HPDE6-E6E7 (cell line): ENCODE results near the gene ACSS2.

Experiments used
- DNase-seq: peaks from one replicate; pipeline ENCODE4 v3.0.0; 2011; ENCODE audit warnings: missing footprints; ENCODE audit errors: extremely low spot score

Gene ACSS2, protein sequence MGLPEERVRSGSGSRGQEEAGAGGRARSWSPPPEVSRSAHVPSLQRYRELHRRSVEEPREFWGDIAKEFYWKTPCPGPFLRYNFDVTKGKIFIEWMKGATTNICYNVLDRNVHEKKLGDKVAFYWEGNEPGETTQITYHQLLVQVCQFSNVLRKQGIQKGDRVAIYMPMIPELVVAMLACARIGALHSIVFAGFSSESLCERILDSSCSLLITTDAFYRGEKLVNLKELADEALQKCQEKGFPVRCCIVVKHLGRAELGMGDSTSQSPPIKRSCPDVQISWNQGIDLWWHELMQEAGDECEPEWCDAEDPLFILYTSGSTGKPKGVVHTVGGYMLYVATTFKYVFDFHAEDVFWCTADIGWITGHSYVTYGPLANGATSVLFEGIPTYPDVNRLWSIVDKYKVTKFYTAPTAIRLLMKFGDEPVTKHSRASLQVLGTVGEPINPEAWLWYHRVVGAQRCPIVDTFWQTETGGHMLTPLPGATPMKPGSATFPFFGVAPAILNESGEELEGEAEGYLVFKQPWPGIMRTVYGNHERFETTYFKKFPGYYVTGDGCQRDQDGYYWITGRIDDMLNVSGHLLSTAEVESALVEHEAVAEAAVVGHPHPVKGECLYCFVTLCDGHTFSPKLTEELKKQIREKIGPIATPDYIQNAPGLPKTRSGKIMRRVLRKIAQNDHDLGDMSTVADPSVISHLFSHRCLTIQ

DNA sequence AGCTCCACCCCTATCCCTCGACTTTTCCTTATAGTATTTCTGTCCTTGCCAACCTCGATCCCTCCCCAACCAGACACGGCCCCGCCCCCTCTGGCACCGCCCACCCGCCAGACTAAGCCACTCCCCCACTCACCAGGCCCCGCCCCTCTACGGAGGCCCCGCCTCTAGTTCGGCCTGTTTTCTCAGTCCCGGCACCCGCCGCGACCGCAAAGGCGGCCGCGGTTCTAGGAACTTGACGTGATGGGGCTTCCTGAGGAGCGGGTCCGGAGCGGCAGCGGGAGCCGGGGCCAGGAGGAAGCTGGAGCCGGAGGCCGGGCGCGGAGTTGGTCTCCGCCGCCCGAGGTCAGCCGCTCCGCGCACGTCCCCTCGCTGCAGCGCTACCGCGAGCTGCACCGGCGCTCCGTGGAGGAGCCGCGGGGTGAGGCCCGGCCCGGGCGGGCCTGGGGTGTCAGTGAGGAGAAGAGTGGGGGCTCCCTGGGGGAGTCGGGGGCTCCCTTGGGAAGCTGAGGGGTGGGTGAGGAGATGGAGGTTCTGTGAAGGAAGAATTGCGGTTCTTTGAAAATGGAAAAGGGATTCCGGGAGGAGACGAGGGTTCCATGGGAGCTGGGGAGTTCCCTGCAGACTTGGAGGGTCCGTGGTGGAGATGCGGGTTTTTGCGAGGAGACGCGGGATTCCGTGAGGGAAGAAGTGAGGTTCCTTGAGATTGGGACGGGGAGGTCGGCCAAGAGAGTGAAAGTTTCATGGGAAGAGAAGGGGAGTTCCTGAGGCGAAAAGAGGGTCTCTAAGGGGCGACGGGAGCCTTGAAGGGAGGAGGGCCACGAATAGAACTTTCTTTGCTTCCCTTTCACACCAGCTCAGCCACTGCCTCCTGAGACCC is at the start of gene ACSS2:
Gene ACSS2, plus strand, starts transcription at position 207 of the 877 bp plus-strand sequence. Its CDS starts 34 bp downstream, at position 241.
- DNase-seq = no peak

DNA sequence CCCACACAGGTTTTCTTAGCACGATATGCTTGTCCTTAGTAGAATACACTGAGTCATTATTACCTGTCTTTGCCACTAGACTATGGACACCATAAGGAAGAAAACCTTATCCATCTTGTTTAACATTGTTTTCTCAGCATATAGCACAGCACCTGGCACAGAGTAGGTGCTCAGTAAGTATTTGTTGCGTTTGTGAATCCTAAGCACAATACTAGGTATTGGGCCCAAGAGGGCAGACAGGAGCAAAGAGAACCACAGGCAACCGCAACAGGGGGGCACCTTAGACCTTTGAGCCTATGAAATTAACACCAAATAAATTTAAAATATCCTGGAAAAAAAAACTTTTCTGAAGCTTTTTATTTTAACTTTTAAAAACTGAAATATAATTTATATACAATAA is 47.2 kb upstream of the ACSS2 start:
- DNase-seq = no peak

DNA sequence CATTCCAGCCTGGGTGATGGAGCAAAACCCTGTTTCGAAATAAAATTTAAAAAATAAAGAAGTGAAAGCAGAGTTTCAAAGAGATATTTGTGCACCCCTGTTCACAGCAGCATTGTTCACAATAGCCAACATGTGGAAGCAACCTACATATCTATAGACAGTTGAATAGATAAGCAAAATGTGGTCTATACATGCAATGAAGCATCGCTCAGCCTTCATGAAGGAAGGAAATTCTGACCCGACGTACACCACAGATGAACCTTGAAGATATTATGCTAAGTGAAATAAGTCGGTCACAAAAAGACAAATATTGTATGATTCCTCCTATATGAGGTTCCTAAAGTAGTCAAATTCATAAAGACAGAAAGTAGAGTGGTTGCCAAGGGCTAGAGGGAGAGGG is 44.5 kb upstream of the ACSS2 start:
- DNase-seq = no peak

DNA sequence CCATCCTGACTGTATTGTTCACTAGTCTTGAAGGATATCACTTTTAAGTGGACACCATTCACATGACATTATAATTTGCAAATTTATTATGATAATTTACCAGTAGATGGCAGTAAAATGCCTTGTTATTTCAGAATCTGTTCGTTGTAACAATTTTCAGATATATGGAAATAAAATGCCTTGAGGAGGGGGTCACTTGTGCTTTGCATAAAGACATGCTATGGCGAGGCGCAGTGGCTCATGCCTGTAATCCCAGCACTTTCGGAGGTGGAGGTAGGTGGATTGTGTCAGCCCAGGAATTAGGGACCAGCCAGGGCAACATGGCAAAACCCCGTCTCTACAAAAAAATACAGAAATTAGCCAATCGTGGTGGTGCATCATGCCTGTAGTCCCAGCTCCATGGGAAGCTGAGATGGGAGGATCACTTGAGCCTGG is 41.9 kb upstream of the ACSS2 start:
- peak; percentile 51 for DNase-seq

DNA sequence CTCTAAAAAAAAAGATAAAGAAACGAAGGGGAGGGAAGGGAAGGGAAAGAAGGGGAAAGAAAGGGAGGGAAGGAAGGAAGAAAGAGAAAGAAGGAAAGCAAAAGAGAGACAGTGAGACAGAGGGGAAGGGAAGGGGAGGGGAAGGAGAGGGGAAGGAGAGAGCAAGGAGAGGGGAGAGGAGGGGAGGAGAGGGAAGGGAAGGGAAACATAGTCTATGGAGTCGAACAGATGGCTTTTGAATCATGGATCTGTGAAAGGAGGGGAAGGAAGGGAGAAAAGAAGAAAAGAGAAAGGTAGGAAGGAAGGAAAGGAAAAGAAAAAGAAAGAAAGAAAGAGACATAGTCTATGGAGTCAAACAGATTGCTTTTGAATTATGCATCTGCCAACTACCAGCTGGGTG is 34.3 kb upstream of the ACSS2 start:
- DNase-seq = no peak

DNA sequence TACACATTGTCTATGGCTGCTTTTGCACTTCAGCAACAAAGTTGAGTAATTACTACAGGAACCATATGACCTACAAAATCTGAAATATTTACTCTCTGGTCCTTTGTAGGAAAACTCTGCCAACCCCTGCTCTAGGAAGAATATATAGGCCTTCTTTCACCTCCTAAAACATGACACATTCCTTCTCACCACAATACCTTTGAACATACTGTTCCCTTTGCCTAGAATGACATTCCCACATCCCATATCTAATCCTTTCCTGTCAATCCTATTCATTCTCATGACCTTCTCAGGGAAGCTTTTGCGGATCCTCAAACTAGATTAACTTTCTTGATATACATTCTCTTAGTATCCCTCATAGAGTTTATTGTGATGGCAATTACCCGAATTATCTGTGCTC is 33.0 kb upstream of the ACSS2 start:
- DNase-seq = no peak

DNA sequence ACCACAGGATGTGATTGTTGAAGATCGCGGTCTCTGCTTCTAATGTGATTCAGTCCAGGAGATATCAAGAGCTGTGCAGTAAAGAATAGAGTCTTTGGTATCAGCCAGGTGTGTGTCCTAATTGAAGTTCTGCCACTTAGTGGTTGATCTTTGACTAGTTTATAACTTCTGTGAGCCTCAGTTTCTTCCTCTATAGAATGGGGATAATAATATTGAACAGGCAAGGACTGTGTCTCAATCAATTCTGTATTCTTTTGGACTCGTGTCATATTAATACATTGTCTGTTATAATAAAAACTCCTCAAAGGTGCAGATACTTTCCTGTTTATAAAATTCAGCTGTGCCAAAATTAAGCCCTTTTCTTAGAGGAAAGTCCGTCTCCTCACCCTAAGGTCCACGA is 27.8 kb upstream of the ACSS2 start:
- no peak for DNase-seq

DNA sequence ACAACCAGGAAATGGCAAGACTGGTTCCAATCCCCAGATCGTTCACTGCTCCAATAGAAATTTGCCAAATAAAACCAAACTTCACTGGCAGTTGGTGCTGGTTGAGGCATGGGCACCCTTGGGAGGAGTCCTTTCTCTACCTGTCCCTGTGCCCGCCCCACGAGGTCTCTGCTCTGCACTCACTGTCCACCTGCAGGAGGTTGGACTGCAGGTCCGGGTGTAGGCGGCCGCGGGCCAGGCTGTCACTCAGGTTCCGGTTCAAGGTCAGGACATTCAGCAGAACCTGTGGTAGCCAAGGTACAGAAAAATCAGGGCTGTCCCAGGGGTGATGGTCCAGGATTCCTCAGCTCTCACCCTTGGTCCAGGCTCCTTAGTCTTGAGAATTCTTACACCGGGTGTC is 26.6 kb upstream of the ACSS2 start:
- DNase-seq = no peak

DNA sequence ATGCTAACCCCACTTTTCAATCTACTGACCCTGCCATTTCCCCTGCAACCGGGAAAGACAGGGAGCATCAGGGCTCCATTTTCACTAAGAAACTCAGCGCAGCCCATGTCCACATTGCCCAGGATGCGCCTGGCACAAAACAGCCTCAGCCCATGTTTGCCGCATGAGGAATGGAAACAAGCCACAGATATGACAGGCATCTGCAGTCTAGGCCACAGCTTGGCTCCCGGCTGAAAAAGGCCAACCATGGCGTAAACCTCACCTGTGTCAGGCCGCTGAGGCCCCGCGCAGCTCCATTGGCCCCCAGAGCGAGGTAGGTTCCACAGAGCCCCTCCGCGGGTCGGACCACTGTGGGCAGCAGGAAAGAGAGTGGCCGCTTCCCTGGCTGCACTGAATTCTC is 25.4 kb upstream of the ACSS2 start:
- DNase-seq = no peak

DNA sequence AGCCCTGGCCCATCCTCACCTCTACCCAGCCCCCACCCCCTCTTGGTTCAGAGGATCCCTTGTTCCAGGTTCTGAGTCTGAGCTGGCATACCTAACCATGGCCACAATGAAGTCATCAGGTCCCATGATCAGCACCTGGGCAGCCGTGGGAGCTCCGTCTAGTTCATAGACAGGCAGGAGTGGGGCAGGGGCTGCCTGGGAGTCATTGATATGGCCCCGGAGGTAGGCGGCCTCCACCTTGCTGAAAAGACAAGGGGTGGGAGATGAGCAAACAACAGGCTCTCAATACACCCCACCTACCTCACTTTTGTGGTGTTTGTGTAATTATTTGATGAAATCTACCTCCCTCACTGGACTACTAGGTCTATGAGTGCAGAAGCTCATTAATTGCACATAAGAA is 24.1 kb upstream of the ACSS2 start:
- DNase-seq = no peak

DNA sequence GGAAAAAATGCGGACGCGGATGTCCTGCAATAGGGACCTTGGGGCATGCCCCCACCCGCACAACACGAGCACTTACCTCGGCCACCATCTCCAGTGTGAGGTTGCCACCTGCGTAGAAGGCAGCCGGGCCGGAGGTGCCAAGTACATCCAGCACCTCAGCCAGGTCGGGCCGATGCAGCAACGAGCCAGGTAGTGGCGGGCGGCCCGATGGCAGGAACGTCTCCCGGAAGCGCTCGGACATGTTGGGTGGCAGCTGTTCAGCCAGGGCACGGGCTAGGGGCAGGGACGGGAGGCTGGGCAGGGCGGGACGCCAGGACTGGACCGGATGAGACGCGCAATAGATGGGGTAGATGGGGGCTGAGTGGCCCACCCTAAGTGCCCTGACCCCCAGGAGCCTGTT is 17.0 kb upstream of the ACSS2 start:
- no peak for DNase-seq

DNA sequence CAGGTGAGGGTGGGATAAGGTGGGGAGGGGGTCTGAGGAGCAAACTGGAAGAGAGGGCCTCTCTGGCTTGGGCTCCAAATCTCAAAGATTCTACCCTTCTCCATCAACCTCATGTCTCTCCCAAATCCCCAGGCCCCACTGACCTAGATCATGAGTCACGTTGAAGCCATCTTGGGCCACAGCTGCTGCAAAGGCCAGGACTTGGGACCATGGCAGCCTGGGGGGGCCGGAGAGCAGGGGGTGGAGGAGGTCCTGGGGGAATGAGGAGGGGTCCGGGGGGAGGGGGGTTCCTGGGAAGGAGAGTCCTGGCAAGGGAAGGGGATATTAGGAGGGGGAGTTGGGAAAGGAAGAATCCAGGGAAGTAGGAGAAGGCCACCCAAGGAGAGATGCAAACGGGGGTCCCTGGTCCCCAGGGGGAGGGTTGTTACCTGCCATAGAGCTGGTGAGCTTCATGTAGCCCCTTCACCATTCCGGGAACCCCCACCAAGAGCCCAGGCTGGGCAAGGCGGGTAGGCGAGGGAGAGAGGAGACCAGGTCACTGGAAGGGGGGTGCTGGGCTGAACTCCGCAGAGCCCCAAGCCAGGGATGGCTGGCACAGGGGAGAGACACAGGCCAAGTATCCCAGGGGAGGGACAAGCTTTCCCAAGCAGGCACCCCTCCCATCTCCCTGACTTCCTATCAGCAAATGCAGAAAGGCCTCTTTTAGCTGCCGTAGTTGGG is 16.4 kb upstream of the ACSS2 start:
- DNase-seq = no peak

DNA sequence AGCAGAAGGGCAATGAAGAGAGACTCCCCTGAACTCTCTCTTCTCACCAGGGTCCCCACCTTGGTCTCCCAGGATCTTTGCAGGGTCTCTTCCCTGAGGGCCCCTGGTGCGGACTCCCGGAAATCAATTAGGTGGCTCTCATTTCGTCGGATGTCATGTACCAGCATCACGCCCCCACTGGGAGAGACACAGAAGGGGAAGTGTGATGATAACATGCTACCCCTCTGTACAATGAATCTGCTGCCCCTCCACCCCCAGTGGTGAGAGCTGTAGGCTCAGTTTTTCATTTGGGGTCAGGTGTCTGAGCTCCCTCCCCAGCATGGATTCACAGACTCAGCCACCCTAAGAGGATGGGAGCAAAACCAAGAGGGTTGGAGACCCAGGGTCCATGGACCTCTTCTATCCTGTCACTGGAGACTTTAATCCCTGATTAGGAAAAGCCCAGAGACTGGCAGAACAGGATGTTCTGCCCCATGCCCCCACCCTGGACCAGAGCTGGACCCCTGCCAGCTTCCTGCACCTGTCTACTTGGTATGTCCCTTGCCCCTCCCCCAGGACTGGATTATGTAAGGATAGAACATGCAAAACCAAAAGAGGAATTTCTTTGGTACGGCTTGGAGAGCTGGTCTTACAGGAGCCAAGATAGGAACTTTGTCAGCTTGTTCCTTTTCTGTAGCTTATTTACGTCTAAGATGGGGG is 14.9 kb upstream of the ACSS2 start:
- DNase-seq = no peak

DNA sequence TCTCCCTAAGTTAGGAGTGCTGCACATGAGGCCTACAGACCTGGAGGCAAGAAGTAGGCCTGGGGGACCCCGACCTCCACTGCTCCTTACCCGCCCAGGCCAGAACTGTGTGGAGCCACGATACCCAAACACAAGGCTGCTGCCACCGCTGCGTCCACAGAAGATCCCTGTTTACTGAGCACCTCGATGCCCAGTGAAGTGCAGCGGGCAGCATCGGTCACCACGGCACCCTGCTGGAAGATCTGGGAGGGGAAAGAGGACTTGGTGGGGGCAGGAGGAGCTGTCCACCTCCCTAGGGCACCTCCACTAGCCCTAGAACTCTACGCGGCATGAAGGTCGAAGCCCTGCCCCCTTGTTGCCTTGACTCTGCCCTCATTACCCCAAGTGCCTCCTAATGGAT is 13.7 kb upstream of the ACSS2 start:
- DNase-seq = no peak

DNA sequence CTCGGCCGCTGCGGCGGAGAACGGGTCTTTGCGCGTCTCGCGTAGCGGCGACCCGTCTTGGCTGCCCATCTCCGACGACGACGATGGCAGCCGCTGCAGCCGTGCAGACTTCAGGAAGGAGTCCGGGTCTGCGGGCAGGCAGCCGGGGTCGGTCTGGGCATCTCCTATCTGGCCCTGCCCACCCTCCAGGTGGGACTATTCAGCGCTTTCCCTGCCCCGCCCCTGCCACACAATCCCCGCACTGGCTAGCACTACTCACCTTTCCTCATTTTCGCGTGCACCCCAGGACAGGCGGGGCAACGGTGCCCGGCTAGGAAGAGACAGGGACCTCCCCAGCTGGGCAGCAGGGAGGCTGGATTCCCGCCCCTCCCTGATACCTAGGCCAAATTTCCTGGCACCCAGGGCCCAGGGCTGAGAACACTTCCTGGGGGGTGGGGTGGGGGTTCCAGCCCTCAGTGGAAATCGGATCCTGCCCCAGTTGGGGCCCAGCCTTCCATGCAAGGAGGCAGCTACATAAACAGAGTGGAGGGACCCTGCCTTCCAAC is 12.9 kb upstream of the ACSS2 start:
- DNase-seq = no peak

DNA sequence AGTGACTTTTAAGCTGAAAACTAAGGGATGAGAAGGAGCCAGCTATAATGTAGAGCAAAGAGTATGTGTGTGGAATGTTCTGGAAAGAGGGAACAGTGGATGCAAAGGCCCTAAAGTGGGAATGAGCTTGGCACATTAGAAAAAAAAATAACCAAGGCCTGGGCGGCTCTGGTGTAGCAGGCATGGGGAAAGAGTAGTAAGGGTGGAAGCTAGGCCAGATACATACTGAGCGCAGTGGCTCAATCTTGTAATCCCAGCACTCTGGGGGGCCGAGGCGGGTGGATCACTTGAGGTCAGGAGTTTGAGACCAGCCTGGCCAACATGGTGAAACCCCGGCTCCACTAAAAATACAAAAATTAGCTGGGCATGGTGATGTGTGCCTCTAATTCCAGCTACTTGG is 12.2 kb upstream of the ACSS2 start:
- DNase-seq = no peak

DNA sequence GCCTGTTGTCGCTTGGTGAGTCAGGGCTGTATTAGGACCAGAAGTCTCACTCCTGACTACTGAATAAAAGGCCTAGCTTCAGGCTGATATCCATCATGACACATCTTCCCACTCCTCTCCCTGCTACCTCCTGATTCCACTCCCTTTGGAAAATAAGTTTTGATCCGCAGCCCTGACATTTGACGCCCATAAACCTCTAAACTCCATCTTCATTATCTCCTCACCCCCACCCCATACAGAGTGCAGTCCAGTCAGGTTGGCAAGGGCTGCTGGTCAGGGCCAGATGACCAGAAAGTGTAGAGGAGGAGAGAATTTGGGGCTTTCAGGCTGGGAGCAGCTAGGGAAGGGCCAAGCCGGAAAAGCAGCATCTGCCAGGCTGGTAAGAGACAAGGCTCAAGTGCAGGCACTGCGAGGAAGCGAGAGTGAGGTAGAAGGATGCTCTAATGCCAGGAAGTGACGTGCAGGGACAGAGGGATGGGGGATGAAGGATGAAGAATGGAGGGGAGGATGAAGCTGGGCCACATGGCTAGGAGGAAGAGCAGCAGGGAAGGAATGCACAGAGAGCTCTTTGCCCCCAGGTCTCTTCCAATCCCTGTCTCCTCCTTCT is 5.0 kb upstream of the ACSS2 start:
- no peak for DNase-seq

DNA sequence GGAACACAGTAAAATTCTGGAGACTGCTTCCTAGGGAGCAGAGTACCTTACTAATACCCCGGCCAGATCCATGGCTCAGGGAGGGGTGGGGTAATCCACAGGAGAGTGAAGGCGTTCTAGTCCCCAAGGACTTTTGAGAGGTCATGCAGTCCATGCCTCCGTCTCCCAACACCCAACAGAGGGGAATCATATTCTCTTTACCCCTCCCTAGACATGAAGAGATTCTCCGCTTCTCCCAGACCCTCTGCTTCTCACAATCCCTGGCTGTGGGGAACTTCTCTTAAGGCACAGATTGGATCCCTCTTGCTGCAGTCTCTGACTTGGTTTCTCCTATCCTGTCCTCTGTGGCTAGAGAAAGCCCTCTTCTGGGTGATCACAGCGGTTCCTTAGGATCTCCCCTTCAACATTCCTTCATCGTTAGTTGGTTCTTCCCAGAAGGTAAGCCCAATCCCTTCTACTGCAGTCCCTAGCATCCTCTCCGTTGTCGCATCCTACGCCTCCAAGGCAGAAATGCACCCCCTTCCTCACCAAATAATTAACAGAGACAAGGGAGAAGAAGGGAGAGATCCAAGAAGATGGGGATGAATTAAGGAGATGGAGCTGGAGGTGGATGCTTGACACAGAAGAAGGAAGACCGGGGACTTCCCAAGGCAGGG is 4.3 kb upstream of the ACSS2 start:
- no peak for DNase-seq

DNA sequence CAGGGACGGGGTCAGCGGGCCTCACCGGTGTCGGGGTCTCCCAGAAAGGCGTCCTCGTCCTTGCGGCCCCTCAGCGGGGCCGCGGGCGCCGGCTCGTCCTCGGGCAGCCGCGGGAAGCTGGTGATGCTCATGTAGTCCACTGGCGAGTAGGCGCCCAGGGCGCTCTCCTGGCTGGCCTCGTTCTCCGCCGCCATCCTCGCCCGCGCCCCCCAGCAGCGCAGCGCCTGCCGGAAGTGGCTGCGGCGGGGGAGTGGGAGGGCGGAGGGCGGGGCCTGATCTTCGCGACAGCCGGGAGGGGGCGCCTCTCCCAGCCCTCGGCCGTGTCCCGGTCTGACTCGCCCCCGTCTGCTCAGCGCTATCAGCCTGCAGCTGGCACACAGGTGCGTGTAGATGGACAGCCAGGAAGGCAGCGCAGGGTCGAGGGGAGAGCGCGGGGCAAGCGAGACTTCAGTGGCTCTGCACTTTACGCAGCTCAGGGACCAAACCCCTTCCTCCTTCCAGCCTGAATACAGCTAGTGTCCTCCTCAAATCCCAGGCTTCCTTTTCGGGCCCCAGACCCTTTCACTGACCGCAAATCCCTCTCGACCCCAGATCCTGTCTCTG is 3.7 kb upstream of the ACSS2 start, which contains the start of gene GGT7:
Gene GGT7, minus strand, starts transcription at position 235 of the 603 bp plus-strand sequence. Its CDS starts 41 bp downstream, at position 194.
- DNase-seq = peak; percentile 92
